ENCODE data around the gene UBE4B. TPM values are rescaled to one million over a fixed set of nuclear protein-coding genes. Genes with fewer than 3 reads are reported as not detected.

Gene UBE4B
- total and polyA plus RNA-seq, 9 of the 15 experiments (the other 6 are each of a cell fraction or from before 2014, with no cell fraction given) = 11.7 to 73.7 (median 40.1) TPM

- no peaks in the 10 kb centered on the region for H3K36me3 ChIP-seq (ENCODE audit: control insufficient read depth, insufficient read depth, low read length)
- no peaks in the 10 kb centered on the region for H3K79me2 ChIP-seq (ENCODE audit: control insufficient read depth, insufficient read depth, low read length)
- ATAC-seq (peak; percentile 61), FAIRE-seq (no peak), DNase-seq (ENCODE audit: extremely low read depth in 1 of 4, low spot score in 3 of 4) (no peak)
- ChIA-PET CTCF (ENCODE audit: low intra/inter-chr PET ratio) (no interaction called here), POLR2A (interaction anchor here (1.6 to 2.0 kb wide), 2 partner anchors 10 to 12 kb away, joined by 5 to 6 read pairs; no protein-coding TSS in a partner anchor)
- in situ Hi-C loops (cut with MboI) (no loop called here), intact Hi-C loops (cut with micrococcal nuclease) (no loop called here)
- peaks cover 20 to 53% of the 10 kb centered on the region in 2 experiments for H3K27me3 ChIP-seq (ENCODE audit: control insufficient read depth in 2 of 2, insufficient read depth in 2 of 2, low read length in 2 of 2)
- no peak overlapping the region for H3K27ac ChIP-seq (ENCODE audit: extremely low read depth, low read depth, low read length)
- no peaks in the 10 kb centered on the region for H3K9me1 ChIP-seq (ENCODE audit: control insufficient read depth, insufficient read depth, low read length)
- no peak overlapping the region for H3K4me2 ChIP-seq (ENCODE audit: insufficient read depth, low read length)
- no peak overlapping the region for H3K9ac ChIP-seq (ENCODE audit: insufficient read depth in 1 of 2, low read depth in 2 of 2, low read length in 2 of 2)
- TF ChIP-seq ZNF511 (CRISPR knock-in tag; IDR thresholded peaks at IDR 0.05) = no peak
- no peak for TF ChIP-seq ZBED1 (IDR thresholded peaks at IDR 0.05)
- TF ChIP-seq TCF3 (CRISPR knock-in tag; IDR thresholded peaks at IDR 0.05) = no peak
- no peak for TF ChIP-seq GATAD2B (IDR thresholded peaks at IDR 0.05; ENCODE audit: borderline replicate concordance)
- TF ChIP-seq CHD2 (IDR thresholded peaks at IDR 0.05; ENCODE audit: low read depth, low read length) = no peak
- no peak for TF ChIP-seq CREB5 (CRISPR knock-in tag; IDR thresholded peaks at IDR 0.05)
- no peak for TF ChIP-seq GABPB1 (CRISPR knock-in tag; IDR thresholded peaks at IDR 0.05)
- TF ChIP-seq MAFK (IDR thresholded peaks at IDR 0.05; ENCODE audit: low read length) = no peak
- TF ChIP-seq UBTF (IDR thresholded peaks at IDR 0.05; ENCODE audit: borderline replicate concordance in 1 of 2, low read depth in 2 of 2, low read length in 2 of 2) = peak in 1 of 2 experiments; percentile 82; a peak in 2 of 4 replicates
- TF ChIP-seq TBP (optimal IDR thresholded peaks at IDR 0.05; ENCODE audit: low read depth, low read length) = peak; percentile 13
- no peak for TF ChIP-seq PURB (CRISPR knock-in tag; IDR thresholded peaks at IDR 0.05; ENCODE audit: low read depth)
- no peak for TF ChIP-seq ZKSCAN8 (CRISPR knock-in tag; IDR thresholded peaks at IDR 0.05)
- no peak overlapping the region for H3K4me3 ChIP-seq
- 0 out of 2 replicates have a peak overlapping the region, but pooled peaks have one; percentile 14 for H2AFZ ChIP-seq (ENCODE audit: low read depth, low read length)
- no peaks in the 10 kb centered on the region for H3K4me1 ChIP-seq (replicated peaks in 1 of 2; ENCODE audit: control insufficient read depth in 2 of 2, insufficient read depth in 2 of 2, low read length in 2 of 2)
- WGBS (ENCODE audit: insufficient coverage, low coverage, missing lambda C conversion rate) = 0% methylated on average over 7 of the region's 7 CpGs
- H4K20me1 ChIP-seq (replicated peaks; ENCODE audit: control insufficient read depth, insufficient read depth, low read length) = no peaks in the 10 kb centered on the region
- no TSS peak for BruUV-seq (replicated peaks)
- H3K9me3 ChIP-seq (replicated peaks; ENCODE audit: control insufficient read depth, insufficient read depth, low read depth, low read length) = no peaks in the 10 kb centered on the region
These were observed 171.4 kb downstream of the UBE4B start for GRCh38 chr1:10204003-10204642.

Data from K562 (cell line).